ENCODE measurements around the gene SLC5A11.
"Not testable (repeated sequence)": the region's sequence is repeated elsewhere in the genome, so short reads cannot be mapped to it uniquely, and the experiment has no call there.

Gene SLC5A11

DNA sequence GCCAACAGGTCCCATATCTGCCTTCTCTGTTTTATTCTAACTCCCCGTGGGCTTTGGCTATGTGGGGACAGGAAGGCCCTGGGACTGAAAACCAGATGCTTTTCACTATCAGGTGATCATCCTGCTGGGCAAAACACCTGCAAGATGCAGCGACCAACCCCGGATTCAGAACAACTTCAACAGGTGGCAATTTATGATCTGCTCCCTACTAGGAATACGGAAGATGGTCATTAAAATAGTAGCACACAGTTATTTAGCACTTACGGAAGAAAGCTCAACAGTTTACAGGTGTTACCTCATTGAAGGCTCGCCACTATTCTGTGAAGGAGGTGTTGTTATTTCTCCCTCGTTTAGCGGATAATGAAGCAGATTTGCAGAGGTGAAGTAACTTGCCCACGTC, 7.8 kb upstream of the SLC5A11 start:
- DNase-seq: no peak

DNA sequence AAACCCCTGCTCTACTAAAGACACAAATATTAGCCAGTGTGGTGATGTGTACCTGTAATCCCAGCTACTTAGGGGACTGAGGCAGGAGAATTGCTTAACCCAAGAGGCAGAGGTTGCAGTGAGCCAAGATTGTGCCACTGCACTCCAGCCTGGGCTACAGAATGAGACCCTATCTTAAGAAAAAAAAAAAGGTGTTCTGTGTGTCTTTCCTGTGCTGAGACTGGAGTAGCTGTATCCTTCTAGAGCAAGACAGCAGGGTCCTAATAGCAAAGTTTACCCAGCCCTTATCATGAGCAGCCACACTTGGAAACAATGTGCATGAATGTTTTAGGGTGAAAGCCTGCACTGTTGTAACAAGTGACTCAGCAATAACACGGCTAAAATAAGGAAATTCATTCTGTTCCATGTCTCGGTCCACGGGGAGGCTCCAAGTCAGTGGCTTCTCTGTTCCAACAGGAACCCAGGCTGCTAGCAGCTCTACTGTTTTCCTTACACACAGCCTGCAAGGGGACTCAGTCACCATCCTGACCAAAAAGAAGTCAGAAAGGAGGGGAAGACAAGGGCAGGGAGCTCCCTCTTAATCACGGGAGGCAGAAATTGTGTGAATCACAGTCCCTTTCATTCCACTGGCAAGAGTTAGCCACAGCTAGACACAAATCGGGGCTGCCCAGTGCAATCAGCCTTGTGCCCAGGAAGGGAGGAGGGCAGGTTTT, 7.1 kb upstream of the SLC5A11 start:
- DNase-seq: peak; percentile 90

DNA sequence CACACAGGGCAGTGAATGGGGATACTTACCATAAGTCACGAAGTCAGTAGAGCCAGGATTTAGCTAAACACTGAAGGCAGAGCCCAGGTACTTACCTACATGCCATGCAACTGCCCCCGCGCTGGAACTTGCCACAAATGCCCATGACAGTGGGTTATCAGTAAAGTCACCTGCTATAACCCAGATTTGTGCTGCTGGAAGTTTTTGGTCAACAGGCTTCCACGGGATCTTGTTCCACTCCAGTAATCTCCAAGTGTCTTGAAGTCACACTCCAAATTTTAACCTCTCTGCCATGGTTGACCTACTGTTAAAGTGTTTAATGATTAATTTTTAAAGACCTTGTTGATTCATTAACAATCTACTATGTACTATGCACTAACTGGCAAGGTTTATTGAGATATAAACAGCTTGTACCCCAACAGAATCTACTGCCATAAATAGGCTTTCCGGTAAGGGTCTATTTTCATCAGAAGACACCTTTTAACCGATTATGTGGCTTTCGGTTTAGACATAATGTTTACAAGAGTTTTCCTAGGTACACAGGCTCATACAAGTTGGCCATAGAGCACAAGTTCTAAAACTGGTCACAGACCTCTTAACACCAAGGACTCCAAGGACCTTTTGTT, 6.3 kb upstream of the SLC5A11 start:
- DNase-seq: no peak

DNA sequence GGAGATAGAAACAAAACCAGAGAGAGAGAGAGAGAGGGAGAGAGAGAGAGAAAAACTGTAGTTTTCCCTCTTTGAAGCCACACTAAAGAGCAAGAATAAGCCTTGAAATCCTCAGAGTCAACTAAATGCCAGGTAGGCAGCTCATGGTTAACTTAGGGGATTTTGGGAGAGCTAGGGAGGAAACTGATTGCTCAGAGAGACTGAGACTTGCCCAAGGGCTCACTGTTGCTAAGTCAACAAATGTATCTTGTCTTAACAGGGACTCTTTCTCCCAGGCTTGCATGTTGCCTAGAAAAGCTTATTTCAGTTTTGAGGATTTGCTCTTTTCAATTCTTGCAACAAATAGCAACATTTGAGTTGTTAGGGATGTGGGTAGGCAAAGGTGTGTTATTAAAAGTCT, 4.5 kb upstream of the SLC5A11 start:
- no peak for DNase-seq

- peak; percentile 61 for DNase-seq
These were observed 1.4 kb upstream of the SLC5A11 start for GRCh38 chr16:24844101-24845030.

- DNase-seq: not testable (repeated sequence)
These were observed 765 bp upstream of the SLC5A11 start for GRCh38 chr16:24845031-24845365.

- no peak for DNase-seq
These were observed 990 bp downstream of the SLC5A11 start for GRCh38 chr16:24846548-24847357.

- DNase-seq: no peak
These were observed 1.5 kb downstream of the SLC5A11 start for GRCh38 chr16:24847358-24847664.

DNA sequence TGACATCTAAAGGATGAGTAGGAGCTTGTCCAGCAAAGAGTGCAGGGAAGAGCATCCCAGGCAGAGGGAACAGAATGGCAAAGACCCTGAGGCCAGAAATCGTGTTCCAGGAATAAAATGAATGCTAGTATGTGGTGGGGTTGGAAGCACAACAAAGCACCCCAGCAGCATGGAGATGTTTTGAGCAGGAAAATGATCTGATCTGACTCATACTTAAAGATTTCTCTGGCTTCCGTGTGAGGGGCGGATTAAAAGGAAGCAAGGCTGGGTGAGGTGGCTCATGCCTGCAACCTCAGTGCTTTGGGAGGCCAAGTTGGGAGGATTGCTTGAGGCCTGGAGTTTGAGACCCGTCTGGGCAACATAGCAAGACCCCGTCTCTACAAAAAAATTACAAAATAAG, 2.3 kb downstream of the SLC5A11 start:
- no peak for DNase-seq

GRCh38 chr16:24849641-24850040, 3.9 kb downstream of the SLC5A11 start:
- DNase-seq: no peak

DNA sequence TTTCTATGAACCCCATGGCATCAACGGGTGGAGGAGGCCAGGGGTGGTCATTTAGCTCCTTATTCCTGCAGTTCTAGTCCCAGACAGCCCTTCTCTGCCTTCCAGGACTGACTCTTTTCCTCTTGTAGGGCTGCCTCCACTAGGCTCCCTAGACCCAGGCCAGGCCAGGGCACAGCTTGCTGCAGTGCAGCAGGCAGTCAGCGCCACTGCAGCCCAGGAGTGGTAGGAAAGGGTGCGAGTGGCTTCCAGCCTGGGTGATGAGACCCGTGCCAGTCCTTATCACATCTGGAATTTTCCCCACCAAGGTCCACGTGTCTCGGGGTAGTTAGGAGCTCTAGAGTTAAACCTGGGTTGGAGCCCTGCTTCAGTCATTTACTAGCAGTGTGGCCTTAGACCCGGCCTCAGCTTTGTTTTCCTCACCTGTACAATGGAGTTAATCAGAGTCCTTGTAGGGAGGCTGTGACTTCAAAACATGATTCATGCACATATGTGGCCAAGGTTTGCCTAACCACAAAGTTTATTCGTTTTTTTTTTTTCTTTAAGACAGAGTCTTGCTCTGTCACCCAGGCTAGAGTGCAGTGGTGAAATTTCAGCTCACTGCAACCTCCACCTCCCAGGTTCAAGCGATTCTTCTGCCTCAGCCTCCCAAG, 4.7 kb downstream of the SLC5A11 start:
- no peak for DNase-seq

GRCh38 chr16:24851700-24852099, 5.9 kb downstream of the SLC5A11 start:
- no peak for DNase-seq

GRCh38 chr16:24852281-24852721, 6.5 kb downstream of the SLC5A11 start:
- DNase-seq: no peak

DNA sequence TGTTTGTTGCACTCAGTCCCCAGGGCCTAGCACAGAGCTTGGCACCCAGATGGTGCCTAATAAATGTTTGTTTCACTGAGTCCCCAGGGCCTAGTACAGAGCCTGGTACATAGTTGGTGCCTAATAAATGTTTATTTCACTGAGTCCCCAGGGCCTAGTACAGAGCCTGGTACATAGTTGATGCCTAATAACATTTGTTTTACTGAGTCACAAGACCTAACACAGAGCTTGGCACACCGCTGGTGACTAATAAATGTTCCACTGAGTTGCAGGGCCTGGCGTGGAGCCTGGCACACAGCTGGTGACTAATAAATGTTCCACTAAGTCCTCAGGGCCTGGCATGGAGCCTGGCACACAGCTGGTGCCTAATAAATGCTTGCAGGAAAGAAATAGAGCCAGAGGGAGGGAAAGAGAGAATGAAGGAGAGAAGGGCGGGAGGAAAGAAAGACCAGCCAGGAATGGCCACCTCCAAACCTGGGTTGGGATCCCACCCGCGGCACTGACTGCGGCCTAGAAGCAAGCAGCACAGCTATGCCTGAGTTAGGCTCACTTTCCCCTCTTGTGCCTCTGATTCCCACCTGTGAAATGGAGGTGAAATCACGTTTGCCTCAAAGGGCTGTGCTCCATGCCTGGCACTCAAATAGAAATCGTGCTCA, 7.5 kb downstream of the SLC5A11 start:
- DNase-seq: no peak

GRCh38 chr16:24853830-24854229, 8.1 kb downstream of the SLC5A11 start:
- DNase-seq: no peak

- no peak for DNase-seq
These were observed 8.9 kb downstream of the SLC5A11 start for GRCh38 chr16:24854607-24855171.

- DNase-seq: no peak
These were observed 9.9 kb downstream of the SLC5A11 start for GRCh38 chr16:24855678-24856077.

- DNase-seq: not testable (repeated sequence)
These were observed 11.1 kb downstream of the SLC5A11 start for GRCh38 chr16:24856871-24857270.

DNA sequence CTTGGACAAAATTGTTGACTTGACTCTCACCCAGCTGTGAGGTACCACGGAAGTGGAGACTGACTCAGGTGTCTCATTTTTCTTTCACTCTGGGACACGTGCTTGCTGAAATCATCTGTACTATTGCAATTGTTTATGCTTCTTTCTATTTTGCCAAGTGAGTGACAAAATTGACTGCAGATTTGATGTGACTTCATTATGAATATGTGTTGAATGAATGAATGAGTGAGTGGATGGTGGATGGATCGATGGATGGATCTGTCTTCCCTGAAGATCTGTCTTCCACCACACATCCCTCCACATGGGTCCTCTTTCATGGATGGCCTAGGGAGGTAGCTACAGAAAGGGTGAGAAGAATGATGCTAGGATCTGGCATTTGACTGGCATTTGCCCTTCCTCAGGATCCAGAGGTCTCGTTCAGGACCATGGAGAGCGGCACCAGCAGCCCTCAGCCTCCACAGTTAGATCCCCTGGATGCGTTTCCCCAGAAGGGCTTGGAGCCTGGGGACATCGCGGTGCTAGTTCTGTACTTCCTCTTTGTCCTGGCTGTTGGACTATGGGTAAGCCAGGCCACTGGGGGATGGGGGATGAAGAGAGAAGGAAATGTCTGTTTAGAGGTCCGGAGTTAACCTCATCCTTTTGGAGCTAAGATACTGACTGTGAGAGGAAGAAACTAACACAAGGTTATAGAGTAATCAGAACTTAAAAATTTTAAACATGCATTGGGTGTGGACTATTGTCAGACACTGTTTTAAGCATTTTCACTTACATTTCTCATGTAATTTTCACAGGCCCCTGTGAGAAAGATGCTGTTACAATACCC, 12.7 kb downstream of the SLC5A11 start:
- peak; percentile 86 for DNase-seq

GRCh38 chr16:24861461-24861860, 15.7 kb downstream of the SLC5A11 start:
- no peak for DNase-seq
